Heart left ventricle (tissue), 16 donors: ENCODE measurements around the gene PLSCR5. TPM values are rescaled to one million over a fixed set of nuclear protein-coding genes. Genes with fewer than 3 reads are reported as not detected.

Experiments
- ATAC-seq, 4 donors: fragments of 200-7000 bp; cut with Tn5 transposase; one replicate each; pipeline ENCODE4 v1.9.1; 2020 to 2022; ENCODE audit warnings: moderate library complexity in 4 of 4, mild to moderate bottlenecking in 3 of 4, moderate number of reproducible peaks in 1 of 4
- DNase-seq, 5 donors: peaks; one replicate each; pipeline ENCODE4 v3.0.0-alpha.2; 2020
- H3K27ac ChIP-seq, 12 donors: fragments of 200-600 bp; sonication (generic) in 4 of 12; one replicate each; pipeline versions ENCODE4 v1.5.0 to v1.8.0; 2016 to 2022; ENCODE audit warnings: mild to moderate bottlenecking in 2 of 12
- H3K27me3 ChIP-seq, 9 donors: fragments of 200-600 bp; sonication (generic) in 2 of 9; one replicate each; pipeline versions ENCODE4 v1.5.1 to v1.8.0; 2016 to 2022; ENCODE audit warnings: mild to moderate bottlenecking in 3 of 9
- H3K36me3 ChIP-seq, 9 donors: fragments of 200-600 bp; sonication (generic) in 2 of 9; one replicate each; pipeline versions ENCODE4 v1.5.0 to v1.8.0; 2018 to 2022; ENCODE audit warnings: mild to moderate bottlenecking in 2 of 9
- H3K4me1 ChIP-seq, 12 donors: fragments of 200-600 bp; sonication (generic) in 4 of 12; one replicate each; pipeline versions ENCODE4 v1.5.0 to v1.8.0; 2016 to 2022; ENCODE audit warnings: mild to moderate bottlenecking in 3 of 12
- H3K4me3 ChIP-seq, 12 donors: fragments of 200-600 bp; sonication (generic) in 4 of 12; one replicate each; pipeline versions ENCODE4 v1.5.0 to v1.8.0; 2017 to 2022; ENCODE audit warnings: mild to moderate bottlenecking in 9 of 12, moderate library complexity in 4 of 12
- H3K9me3 ChIP-seq, 12 donors: fragments of 200-600 bp; sonication (generic) in 4 of 12; one replicate each; pipeline versions ENCODE4 v1.5.0 to v1.8.0; 2016 to 2022; ENCODE audit warnings: mild to moderate bottlenecking in 1 of 12
- POLR2A ChIP-seq, 2 donors: fragments of 450-650 bp; IDR thresholded peaks; one replicate each; pipeline ENCODE4 v1.6.1; 2017; ENCODE audit warnings: antibody characterized with exemption in 2 of 2, mild to moderate bottlenecking in 2 of 2, moderate library complexity in 2 of 2
- WGBS, 4 donors: extraction: QIAGEN DNeasy Blood & Tissue Kit in 2 of 4; methylation state at CpG; one replicate each; pipeline versions ENCODE4 v1.1.5 to v1.1.7; 2013 to 2018; 5-methylcytosine and 5-hydroxymethylcytosine counted together
- intact Hi-C, 10 donors: fragments of 100-400 bp; cut with DNase I; formaldehyde crosslinking; loops; one replicate each; pipeline versions ENCODE4 v1.11.1 to v1.14.2; 2022
- polyA plus RNA-seq, 2 donors: library from polyadenylated mRNA; stranded (reverse); fragments of 200-250 nt; gene quantifications; one replicate each; pipeline ENCODE4 v1.2.3, GENCODE V29; 2013
- total RNA-seq, 9 donors: library from RNA; depleted of rRNA in 2 of 9; stranded (reverse); fragments of >200 nt in 2 of 9; fragmentation: NEBNext Ultra II Directional in 3 of 9; extraction: Animal tissue kit (Norgen Biotek cat#: 25700) in 3 of 9; gene quantifications; one replicate each; pipeline versions ENCODE4 v1.1.0 to v1.2.4, GENCODE V29; 2016 to 2023
- TF ChIP-seq, protein P1 (sequence below), 12 donors: fragments of 200-600 bp; sonication (generic) in 4 of 12; IDR thresholded peaks; one replicate each; pipeline versions ENCODE4 v1.5.0 to v1.8.0; 2018 to 2022; ENCODE audit warnings: antibody characterized with exemption in 12 of 12, mild to moderate bottlenecking in 5 of 12
- donor health status: ischemic (EF 13 %, LVEDD 7.1; RV severe dilation, severe dysfunction).
- donor health status: healthy with polysubstance abuse.
- donor health status: DM: no; HTN: yes; CAD: no.
- donor health status: DM: no; HTN: no; CAD: no.
- donor health status: ischemic (EF 25% LVEDD 6.9; RV normal size, moderate dysfunction).
- donor health status: ischemic (EF 25% LVEDD 5.7; RV mildly dilated, moderate dysfunction).
- donor health status: healthy.
- donor health status: DM: yes; HTN: yes; CAD: no.
- donor health status: ischemic (EF 35%, LVEDD 5.7; RV mildly dilated, moderate dysfunction).
- donor health status: nonischemic (EF 11% LVEDD 7.7; RV severe dilation, severe dysfunction).
- donor health status: DM: yes; HTN: yes; CAD: no.
- donor health status: PGD.
- donor health status: ischemic (EF 29% LVEDD 5.4; RV normal size, mild dysfunction).
- donor health status: nonischemic (EF 23%, LVEDD 6.1; RV moderate dilation, normal function).

Gene PLSCR5
- total and polyA plus RNA-seq, 11 donors: not detected

GRCh38 chr3:146598535-146598934 lies 6.6 kb downstream of the PLSCR5 start:
- TF ChIP-seq POLR2A (IDR thresholded peaks at IDR 0.05): no peak
- TF ChIP-seq, protein P1, sequence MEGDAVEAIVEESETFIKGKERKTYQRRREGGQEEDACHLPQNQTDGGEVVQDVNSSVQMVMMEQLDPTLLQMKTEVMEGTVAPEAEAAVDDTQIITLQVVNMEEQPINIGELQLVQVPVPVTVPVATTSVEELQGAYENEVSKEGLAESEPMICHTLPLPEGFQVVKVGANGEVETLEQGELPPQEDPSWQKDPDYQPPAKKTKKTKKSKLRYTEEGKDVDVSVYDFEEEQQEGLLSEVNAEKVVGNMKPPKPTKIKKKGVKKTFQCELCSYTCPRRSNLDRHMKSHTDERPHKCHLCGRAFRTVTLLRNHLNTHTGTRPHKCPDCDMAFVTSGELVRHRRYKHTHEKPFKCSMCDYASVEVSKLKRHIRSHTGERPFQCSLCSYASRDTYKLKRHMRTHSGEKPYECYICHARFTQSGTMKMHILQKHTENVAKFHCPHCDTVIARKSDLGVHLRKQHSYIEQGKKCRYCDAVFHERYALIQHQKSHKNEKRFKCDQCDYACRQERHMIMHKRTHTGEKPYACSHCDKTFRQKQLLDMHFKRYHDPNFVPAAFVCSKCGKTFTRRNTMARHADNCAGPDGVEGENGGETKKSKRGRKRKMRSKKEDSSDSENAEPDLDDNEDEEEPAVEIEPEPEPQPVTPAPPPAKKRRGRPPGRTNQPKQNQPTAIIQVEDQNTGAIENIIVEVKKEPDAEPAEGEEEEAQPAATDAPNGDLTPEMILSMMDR (IDR thresholded peaks at IDR 0.05): no peak
- Histone ChIP-seq H3K27ac (no peak overlapping the region), H3K4me1 (no peaks in the 10 kb centered on the region), H3K36me3 (no peaks in the 10 kb centered on the region), H3K9me3 (no peaks in the 10 kb centered on the region), H3K4me3 (no peak overlapping the region), H3K27me3 (no peaks in the 10 kb centered on the region)
- intact Hi-C loops: loop anchor here in 1 of 10 donors (10.0 kb wide), 1 partner anchor 46 kb away; no protein-coding TSS in a partner anchor
- WGBS, 4 donors: 62 to 75% (median 69%) methylated on average over 3 of the region's 3 CpGs
- DNase-seq (no peak), ATAC-seq (no peak)

GRCh38 chr3:146594843-146595482 lies 10.2 kb downstream of the PLSCR5 start:
- H3K4me3 ChIP-seq: no peak overlapping the region
- TF ChIP-seq POLR2A (IDR thresholded peaks at IDR 0.05): no peak
- TF ChIP-seq, protein P1 (IDR thresholded peaks at IDR 0.05): peak in 10 of 12 donors; percentile 1 to 41 (median 24)
- ATAC-seq (no peak), DNase-seq (no peak)
- H3K4me1 ChIP-seq: no peaks in the 10 kb centered on the region
- H3K9me3 ChIP-seq: no peaks in the 10 kb centered on the region
- intact Hi-C loops: loop anchor here in 1 of 10 donors (10.0 kb wide), 1 partner anchor 50 kb away; no protein-coding TSS in a partner anchor
- no peaks in the 10 kb centered on the region for H3K36me3 ChIP-seq
- no peaks in the 10 kb centered on the region for H3K27me3 ChIP-seq
- WGBS, 4 donors: 76 to 82% (median 79%) methylated on average over 7 of the region's 7 CpGs
- no peak overlapping the region for H3K27ac ChIP-seq

GRCh38 chr3:146593776-146594175 lies 11.4 kb downstream of the PLSCR5 start:
- no peaks in the 10 kb centered on the region for H3K27me3 ChIP-seq
- no peak for ATAC-seq
- H3K9me3 ChIP-seq: no peaks in the 10 kb centered on the region
- H3K27ac ChIP-seq: no peak overlapping the region
- 65 to 69% (median 67%) methylated on average over 3 of the region's 3 CpGs for whole genome bisulfite sequencing, 4 donors
- TF ChIP-seq, protein P1 (IDR thresholded peaks at IDR 0.05): no peak
- TF ChIP-seq POLR2A (IDR thresholded peaks at IDR 0.05): no peak
- no peak overlapping the region for H3K4me3 ChIP-seq
- H3K4me1 ChIP-seq: no peaks in the 10 kb centered on the region
- H3K36me3 ChIP-seq: no peaks in the 10 kb centered on the region
- intact Hi-C loops: loop anchor here in 1 of 10 donors (10.0 kb wide), 1 partner anchor 51 kb away; no protein-coding TSS in a partner anchor
- no peak for DNase-seq

- TF ChIP-seq, protein P1 (IDR thresholded peaks at IDR 0.05): no peak
- no peak for TF ChIP-seq POLR2A (IDR thresholded peaks at IDR 0.05)
- DNase-seq (no peak), ATAC-seq (no peak)
- Histone ChIP-seq H3K9me3 (no peaks in the 10 kb centered on the region), H3K4me3 (no peak overlapping the region), H3K4me1 (no peaks in the 10 kb centered on the region), H3K27ac (no peak overlapping the region), H3K27me3 (no peaks in the 10 kb centered on the region), H3K36me3 (no peaks in the 10 kb centered on the region)
- intact Hi-C loops: loop anchor here in 1 of 10 donors (10.0 kb wide), 1 partner anchor 54 kb away; no protein-coding TSS in a partner anchor
- WGBS, 4 donors: 53 to 54% (median 54%) methylated on average over 2 of the region's 2 CpGs
Measured at GRCh38 chr3:146590521-146590920, 14.6 kb downstream of the PLSCR5 start.
